OCI-LY1 (cell line): ENCODE results near the gene SLC39A11.

ENCODE experiments used
- EZH2 ChIP-seq: fragments of 200-600 bp; sonication (generic), shearing (Covaris generic); IDR thresholded peaks from 2 replicates; pipeline ENCODE4 v1.8.0; 2017; ENCODE audit warnings: borderline replicate concordance, mixed run types, mild to moderate bottlenecking, antibody characterized with exemption, low read length, moderate library complexity, mixed read lengths
- TF ChIP-seq, protein P1 (sequence below): fragments of 200-600 bp; sonication (generic), shearing (Covaris generic); IDR thresholded peaks from 2 replicates; pipeline ENCODE4 v1.5.1; 2017; ENCODE audit warnings: mild to moderate bottlenecking, antibody characterized with exemption, low read length, moderate library complexity, mixed read lengths

- no peak for TF ChIP-seq EZH2
- TF ChIP-seq, protein P1, sequence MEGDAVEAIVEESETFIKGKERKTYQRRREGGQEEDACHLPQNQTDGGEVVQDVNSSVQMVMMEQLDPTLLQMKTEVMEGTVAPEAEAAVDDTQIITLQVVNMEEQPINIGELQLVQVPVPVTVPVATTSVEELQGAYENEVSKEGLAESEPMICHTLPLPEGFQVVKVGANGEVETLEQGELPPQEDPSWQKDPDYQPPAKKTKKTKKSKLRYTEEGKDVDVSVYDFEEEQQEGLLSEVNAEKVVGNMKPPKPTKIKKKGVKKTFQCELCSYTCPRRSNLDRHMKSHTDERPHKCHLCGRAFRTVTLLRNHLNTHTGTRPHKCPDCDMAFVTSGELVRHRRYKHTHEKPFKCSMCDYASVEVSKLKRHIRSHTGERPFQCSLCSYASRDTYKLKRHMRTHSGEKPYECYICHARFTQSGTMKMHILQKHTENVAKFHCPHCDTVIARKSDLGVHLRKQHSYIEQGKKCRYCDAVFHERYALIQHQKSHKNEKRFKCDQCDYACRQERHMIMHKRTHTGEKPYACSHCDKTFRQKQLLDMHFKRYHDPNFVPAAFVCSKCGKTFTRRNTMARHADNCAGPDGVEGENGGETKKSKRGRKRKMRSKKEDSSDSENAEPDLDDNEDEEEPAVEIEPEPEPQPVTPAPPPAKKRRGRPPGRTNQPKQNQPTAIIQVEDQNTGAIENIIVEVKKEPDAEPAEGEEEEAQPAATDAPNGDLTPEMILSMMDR = no peak
Measured at GRCh38 chr17:72967277-72967970, 125.1 kb downstream of the SLC39A11 start.
